ENCODE data around the gene AP3D1. TPM values are rescaled to one million over a fixed set of nuclear protein-coding genes. Genes with fewer than 3 reads are reported as not detected.

The AP3D1 gene
- total RNA-seq, 1 donor from 2014 or later: 50.9 TPM

DNA sequence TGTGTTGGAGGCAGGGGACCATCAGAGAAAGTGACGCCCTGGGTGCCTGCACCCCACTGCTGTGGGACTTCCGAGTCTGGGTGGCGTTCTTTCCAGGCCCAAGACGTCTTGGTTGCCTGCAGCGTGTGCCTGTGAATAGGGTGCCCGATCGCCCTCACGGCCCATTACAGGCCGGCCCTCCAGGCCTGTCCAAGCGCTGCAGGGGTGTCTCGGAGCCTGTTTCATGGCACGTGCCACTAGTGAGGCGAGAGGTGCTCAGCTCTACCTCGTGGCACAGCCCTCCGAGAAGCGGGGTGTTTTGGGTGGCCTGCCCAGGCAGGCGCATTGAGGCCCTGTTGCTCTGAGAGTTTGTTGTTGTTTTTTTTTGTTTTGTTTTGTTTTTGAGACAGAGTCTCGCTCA is 42.4 kb upstream of the AP3D1 start:
- DNase-seq (ENCODE audit: low spot score): no peak
- no peak overlapping the region for H3K4me3 ChIP-seq
- Mint-ChIP-seq H3K27me3 (ENCODE audit: insufficient read depth, low read depth) (peaks cover 3% of the 10 kb centered on the region), H3K36me3 (peaks cover 14% of the 10 kb centered on the region), H3K4me1 (peaks cover 2% of the 10 kb centered on the region), H3K9me3 (no peaks in the 10 kb centered on the region), H3K27ac (no peak overlapping the region), H3K4me3 (no peak overlapping the region)
- no peak overlapping the region for H3K27ac ChIP-seq
- no peak overlapping the region for H2AFZ ChIP-seq (replicated peaks)
- peaks cover 2% of the 10 kb centered on the region for H3F3A ChIP-seq (ENCODE audit: low read depth)
- H3K4me1 ChIP-seq: peaks cover 1% of the 10 kb centered on the region
- peaks cover 3% of the 10 kb centered on the region for H3K79me2 ChIP-seq (ENCODE audit: low read depth)
- no peaks in the 10 kb centered on the region for H3K36me3 ChIP-seq
- H3K9ac ChIP-seq: no peak overlapping the region
- H3K27me3 ChIP-seq: no peaks in the 10 kb centered on the region
- H3K9me3 ChIP-seq (ENCODE audit: low read depth): no peaks in the 10 kb centered on the region
- H3K4me2 ChIP-seq: no peak overlapping the region
- TF ChIP-seq EZH2phosphoT487 (IDR thresholded peaks at IDR 0.05) (no peak), EZH2 (IDR thresholded peaks at IDR 0.05) (no peak)
- TF ChIP-seq, protein P1, sequence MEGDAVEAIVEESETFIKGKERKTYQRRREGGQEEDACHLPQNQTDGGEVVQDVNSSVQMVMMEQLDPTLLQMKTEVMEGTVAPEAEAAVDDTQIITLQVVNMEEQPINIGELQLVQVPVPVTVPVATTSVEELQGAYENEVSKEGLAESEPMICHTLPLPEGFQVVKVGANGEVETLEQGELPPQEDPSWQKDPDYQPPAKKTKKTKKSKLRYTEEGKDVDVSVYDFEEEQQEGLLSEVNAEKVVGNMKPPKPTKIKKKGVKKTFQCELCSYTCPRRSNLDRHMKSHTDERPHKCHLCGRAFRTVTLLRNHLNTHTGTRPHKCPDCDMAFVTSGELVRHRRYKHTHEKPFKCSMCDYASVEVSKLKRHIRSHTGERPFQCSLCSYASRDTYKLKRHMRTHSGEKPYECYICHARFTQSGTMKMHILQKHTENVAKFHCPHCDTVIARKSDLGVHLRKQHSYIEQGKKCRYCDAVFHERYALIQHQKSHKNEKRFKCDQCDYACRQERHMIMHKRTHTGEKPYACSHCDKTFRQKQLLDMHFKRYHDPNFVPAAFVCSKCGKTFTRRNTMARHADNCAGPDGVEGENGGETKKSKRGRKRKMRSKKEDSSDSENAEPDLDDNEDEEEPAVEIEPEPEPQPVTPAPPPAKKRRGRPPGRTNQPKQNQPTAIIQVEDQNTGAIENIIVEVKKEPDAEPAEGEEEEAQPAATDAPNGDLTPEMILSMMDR (IDR thresholded peaks at IDR 0.05): no peak
- peaks cover 36% of the 10 kb centered on the region for H4K20me1 ChIP-seq (ENCODE audit: low read depth)

DNA sequence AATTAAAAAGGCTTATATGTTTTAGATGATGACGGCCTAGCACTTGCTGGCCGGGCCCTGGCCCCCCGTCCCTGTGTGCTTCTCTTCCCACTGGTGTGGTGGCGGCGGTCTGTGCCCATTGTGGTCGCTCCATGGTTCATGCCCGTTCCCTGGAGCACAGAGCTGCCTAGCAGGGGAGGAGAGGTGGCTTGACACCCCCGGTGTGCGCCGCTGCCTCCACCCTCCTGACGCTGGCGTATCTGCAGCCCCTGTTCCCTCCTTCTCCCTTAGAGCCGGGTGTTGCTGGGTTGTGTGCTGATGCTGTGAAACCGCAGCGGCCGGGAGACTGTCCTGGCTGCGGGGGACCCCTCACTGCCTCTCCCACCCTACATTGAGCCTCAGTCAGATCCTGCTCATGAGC is 41.5 kb upstream of the AP3D1 start:
- Histone ChIP-seq H3K36me3 (no peaks in the 10 kb centered on the region), H3K4me1 (no peaks in the 10 kb centered on the region), H3K79me2 (ENCODE audit: low read depth) (no peaks in the 10 kb centered on the region)

DNA sequence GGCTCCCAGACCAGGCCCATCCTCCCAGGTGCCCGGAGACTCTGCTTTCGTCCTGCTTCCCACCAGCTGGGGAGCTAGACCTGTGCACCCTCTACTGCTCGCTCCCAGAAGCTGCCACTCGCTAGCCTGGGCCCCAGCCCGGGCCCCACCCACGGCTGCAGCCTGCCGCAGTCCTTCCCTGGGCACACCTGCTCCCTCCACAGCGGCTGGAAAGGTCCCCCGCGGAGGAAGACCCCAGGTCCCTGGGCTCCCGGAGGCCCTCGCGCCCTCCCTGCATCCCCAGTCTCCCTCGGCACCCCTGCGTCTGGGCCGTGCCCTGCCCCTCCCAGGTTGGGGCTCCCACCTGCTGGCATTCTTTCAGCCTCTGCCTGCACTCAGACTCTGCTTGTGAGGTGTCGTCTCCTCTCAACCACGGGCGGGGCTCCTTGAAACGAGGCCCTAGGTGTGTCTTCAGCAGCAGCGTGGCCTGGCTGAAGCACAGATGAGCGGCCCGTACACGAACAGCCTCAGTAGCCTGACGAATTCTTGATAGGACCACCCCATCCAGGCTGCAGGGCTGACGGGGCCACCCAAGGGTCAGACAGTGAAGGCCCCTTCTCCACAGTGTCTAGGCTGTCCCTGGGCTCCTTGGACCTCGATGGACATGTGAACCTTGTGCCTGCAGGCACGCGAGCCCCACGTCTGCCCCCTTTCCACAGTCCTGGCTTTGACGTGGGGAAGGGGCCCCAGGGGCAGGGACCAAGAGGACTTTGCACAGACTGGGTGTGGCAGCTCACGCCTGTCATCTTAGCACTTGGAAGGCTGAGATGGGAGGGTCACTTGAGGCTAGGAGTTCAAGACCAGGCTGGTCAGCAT is 40.3 kb upstream of the AP3D1 start:
- Histone ChIP-seq H3K4me1 (no peaks in the 10 kb centered on the region), H3K4me3 (no peak overlapping the region), H3K9ac (no peak overlapping the region), H3K27ac (no peak overlapping the region), H4K20me1 (ENCODE audit: low read depth) (peaks cover 28% of the 10 kb centered on the region), H3K4me2 (no peak overlapping the region), H3K27me3 (no peaks in the 10 kb centered on the region), H3K36me3 (no peaks in the 10 kb centered on the region), H3K79me2 (ENCODE audit: low read depth) (peaks cover 6% of the 10 kb centered on the region), H3F3A (ENCODE audit: low read depth) (no peaks in the 10 kb centered on the region), H2AFZ (replicated peaks) (no peak overlapping the region), H3K9me3 (ENCODE audit: low read depth) (no peaks in the 10 kb centered on the region)
- H3K4me1 Mint-ChIP-seq: no peaks in the 10 kb centered on the region
- H3K9me3 Mint-ChIP-seq: no peaks in the 10 kb centered on the region
- no peak for TF ChIP-seq EZH2phosphoT487 (IDR thresholded peaks at IDR 0.05)
- TF ChIP-seq, protein P1 (IDR thresholded peaks at IDR 0.05): no peak
- no peak for TF ChIP-seq EZH2 (IDR thresholded peaks at IDR 0.05)
- peaks cover 11% of the 10 kb centered on the region for H3K36me3 Mint-ChIP-seq
- no peak for DNase-seq (ENCODE audit: low spot score)
- H3K27me3 Mint-ChIP-seq (ENCODE audit: insufficient read depth, low read depth): peaks cover 5% of the 10 kb centered on the region
- H3K4me3 Mint-ChIP-seq: no peak overlapping the region
- H3K27ac Mint-ChIP-seq: no peak overlapping the region

More for the DNA sequence above, 41.5 kb upstream of the AP3D1 start:
- no peak overlapping the region for H3K4me2 ChIP-seq
- Mint-ChIP-seq H3K9me3 (no peaks in the 10 kb centered on the region), H3K4me1 (no peaks in the 10 kb centered on the region), H3K36me3 (peaks cover 13% of the 10 kb centered on the region), H3K27me3 (ENCODE audit: insufficient read depth, low read depth) (peaks cover 2% of the 10 kb centered on the region), H3K4me3 (no peak overlapping the region), H3K27ac (no peak overlapping the region)
- no peak overlapping the region for H2AFZ ChIP-seq (replicated peaks)
- no peaks in the 10 kb centered on the region for H3F3A ChIP-seq (ENCODE audit: low read depth)
- no peak overlapping the region for H3K27ac ChIP-seq
- no peaks in the 10 kb centered on the region for H3K9me3 ChIP-seq (ENCODE audit: low read depth)
- H3K27me3 ChIP-seq: no peaks in the 10 kb centered on the region
- DNase-seq (ENCODE audit: low spot score): no peak
- TF ChIP-seq EZH2 (IDR thresholded peaks at IDR 0.05) (no peak), EZH2phosphoT487 (IDR thresholded peaks at IDR 0.05) (no peak)
- TF ChIP-seq, protein P1 (IDR thresholded peaks at IDR 0.05): no peak
- H3K4me3 ChIP-seq: no peak overlapping the region
- no peak overlapping the region for H3K9ac ChIP-seq
- H4K20me1 ChIP-seq (ENCODE audit: low read depth): peaks cover 31% of the 10 kb centered on the region

Measured in neural progenitor cell (in vitro differentiated cells).